GM15510 (cell line): ENCODE measurements around the gene RPN2.

Source experiments
- POLR2A ChIP-seq: IDR thresholded peaks from 3 replicates; pipeline ENCODE4 v1.6.1; 2011; ENCODE audit warnings: borderline replicate concordance; ENCODE audit not compliant: insufficient read length; ENCODE audit errors: extremely low read depth

Gene RPN2

GRCh38 chr20:37274851-37275524 lies 95.9 kb downstream of the RPN2 start:
- TF ChIP-seq POLR2A: no peak

GRCh38 chr20:37276494-37277252 lies 97.5 kb downstream of the RPN2 start:
- no peak for TF ChIP-seq POLR2A

DNA sequence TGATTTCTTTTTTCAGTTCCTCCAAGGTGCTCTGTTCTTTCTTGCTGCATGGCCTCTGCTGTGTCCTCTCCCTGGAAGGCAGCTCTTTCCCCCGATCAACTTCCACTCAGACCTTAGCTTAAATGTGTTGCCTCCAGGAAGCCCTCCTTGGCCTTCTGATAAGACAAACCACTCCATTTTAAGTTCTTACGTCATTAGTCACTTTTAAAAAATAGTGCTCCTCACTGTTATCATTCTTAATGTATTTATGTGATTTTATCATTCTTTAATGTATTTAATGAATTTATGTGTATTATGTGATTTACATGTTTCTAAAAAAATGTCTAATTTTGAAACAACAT lies 98.1 kb downstream of the RPN2 start:
- TF ChIP-seq POLR2A: peak; percentile 27

- TF ChIP-seq POLR2A: no peak
Measured at GRCh38 chr20:37278966-37279590, 99.9 kb downstream of the RPN2 start.

DNA sequence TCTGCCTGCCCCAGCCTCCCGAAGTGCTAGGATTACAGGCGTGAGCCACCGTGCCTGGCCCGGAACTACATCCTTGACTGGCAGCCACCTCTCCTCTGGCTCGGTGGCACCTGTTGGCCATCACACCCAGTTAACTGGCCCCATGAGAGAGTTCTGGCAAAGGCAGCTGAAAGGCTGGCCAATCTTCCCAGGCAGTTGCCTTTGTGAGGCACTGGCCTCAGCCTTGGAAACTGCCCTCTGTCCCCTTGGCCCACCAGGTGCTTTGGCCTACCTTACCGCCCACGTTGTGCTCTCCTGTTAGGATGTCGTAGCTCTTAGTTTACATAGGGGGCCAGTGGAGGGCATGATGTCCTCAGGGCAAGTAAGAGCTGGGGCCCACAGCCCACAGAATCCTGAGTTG lies 100.7 kb downstream of the RPN2 start:
- no peak for TF ChIP-seq POLR2A

- no peak for TF ChIP-seq POLR2A
Measured at GRCh38 chr20:37280403-37280802, 101.3 kb downstream of the RPN2 start.

DNA sequence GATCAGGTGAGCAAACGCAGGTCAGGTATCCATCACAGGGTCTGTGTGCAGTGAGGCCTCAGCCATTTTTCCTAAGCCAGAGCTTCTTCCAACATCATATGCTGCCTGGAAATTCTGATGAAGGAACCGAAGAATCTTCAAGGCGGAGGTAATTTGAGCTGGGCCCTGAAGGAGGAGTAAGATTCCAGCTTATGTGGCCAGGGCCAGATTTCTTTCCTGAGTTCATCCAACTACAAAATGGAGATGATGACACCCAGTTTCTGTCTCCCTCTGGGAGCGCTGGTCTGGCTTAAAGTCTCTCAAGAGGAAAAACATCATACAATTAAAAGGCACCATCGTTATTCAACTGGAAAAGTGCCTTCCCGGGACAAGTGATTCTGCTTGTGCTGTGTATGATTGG lies 103.4 kb downstream of the RPN2 start:
- TF ChIP-seq POLR2A: no peak

DNA sequence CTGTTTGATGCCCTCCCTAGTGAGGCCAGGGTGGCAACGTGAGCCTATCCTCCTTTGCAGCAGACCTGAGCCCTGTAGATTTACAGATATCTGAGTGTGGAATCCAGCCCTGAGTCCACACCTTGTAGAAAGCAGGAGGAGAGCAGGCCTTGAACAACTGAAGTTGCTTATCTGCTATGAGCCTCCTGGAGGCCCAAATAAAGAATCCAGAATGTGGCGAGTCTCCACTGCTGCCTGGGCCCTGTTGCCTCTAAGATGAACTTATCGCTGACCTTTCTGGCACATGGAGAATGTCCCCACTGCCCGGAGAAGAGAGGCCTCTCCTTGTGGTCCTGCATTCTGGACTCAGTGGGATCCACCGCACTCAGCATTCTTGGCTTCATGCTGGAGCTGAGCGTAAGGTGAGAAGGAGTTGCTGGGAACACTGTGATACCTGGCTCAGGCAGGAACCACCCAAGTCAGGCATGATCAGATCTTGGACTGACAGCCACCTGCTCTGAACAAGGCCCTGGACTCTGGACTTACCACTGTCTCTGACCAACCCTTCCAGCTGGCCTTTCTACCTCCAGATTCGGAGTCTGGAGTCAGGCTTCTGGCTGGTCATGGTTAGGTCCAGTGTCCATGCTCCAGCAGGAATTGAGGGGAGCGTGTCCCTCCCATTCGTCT lies 104.5 kb downstream of the RPN2 start:
- TF ChIP-seq POLR2A: no peak

GRCh38 chr20:37284691-37285161 lies 105.6 kb downstream of the RPN2 start:
- TF ChIP-seq POLR2A: no peak

- TF ChIP-seq POLR2A: no peak
Measured at GRCh38 chr20:37285664-37286374, 106.7 kb downstream of the RPN2 start.

DNA sequence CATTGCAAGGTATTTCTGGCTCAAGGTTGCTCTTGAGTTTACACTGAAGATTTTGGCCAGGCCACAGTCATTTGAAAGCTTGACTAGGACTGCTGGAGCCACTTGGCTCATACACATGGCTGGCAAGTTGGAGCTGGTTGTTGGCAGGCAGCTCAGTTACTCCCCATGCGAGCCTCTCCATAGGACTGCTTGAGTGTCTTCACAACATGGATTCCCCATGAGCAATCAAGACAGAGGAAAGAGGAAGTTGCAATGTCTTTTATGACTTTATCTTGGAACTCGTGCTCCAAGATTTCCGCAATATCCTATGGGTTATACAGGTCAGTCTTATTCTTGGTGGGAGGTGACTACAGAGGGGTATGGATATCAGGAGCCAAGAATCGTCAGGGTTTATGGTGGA lies 109.0 kb downstream of the RPN2 start:
- no peak for TF ChIP-seq POLR2A

GRCh38 chr20:37290158-37290810 lies 111.2 kb downstream of the RPN2 start:
- TF ChIP-seq POLR2A: no peak
